ENCODE results near the gene KCTD21.
"Not testable (repeated sequence)": the region's sequence is repeated elsewhere in the genome, so short reads cannot be mapped to it uniquely, and the experiment has no call there.

KCTD21 gene

GRCh38 chr11:78179459-78180071 lies 8.9 kb downstream of the KCTD21 start:
- no peak for DNase-seq (ENCODE audit: low read depth in 2 of 3, low spot score in 2 of 3)

GRCh38 chr11:78177216-78177615 lies 11.2 kb downstream of the KCTD21 start:
- DNase-seq (ENCODE audit: low read depth in 2 of 3, low spot score in 2 of 3): no peak

- no peak for DNase-seq (ENCODE audit: low read depth in 2 of 3, low spot score in 2 of 3)
These were observed 11.8 kb downstream of the KCTD21 start for GRCh38 chr11:78176605-78177141.

- not testable (repeated sequence) for DNase-seq (ENCODE audit: low read depth in 2 of 3, low spot score in 2 of 3)
These were observed 12.6 kb downstream of the KCTD21 start for GRCh38 chr11:78175862-78176261.

- no peak for DNase-seq (ENCODE audit: low read depth in 2 of 3, low spot score in 2 of 3)
These were observed 16.5 kb downstream of the KCTD21 start for GRCh38 chr11:78171951-78172350.

GRCh38 chr11:78170874-78171549 lies 17.4 kb downstream of the KCTD21 start:
- DNase-seq (ENCODE audit: low read depth in 2 of 3, low spot score in 2 of 3): no peak

- DNase-seq (ENCODE audit: low read depth in 2 of 3, low spot score in 2 of 3): no peak
These were observed 18.0 kb downstream of the KCTD21 start for GRCh38 chr11:78170413-78170812.

GRCh38 chr11:78168539-78169477 lies 19.6 kb downstream of the KCTD21 start:
- no peak for DNase-seq (ENCODE audit: low read depth in 2 of 3, low spot score in 2 of 3)

- no peak for DNase-seq (ENCODE audit: low read depth in 2 of 3, low spot score in 2 of 3)
These were observed 21.5 kb downstream of the KCTD21 start for GRCh38 chr11:78166855-78167469.

GRCh38 chr11:78164471-78164870 lies 24.0 kb downstream of the KCTD21 start:
- DNase-seq (ENCODE audit: low read depth in 2 of 3, low spot score in 2 of 3): no peak

GRCh38 chr11:78163828-78164227 lies 24.6 kb downstream of the KCTD21 start:
- no peak for DNase-seq (ENCODE audit: low read depth in 2 of 3, low spot score in 2 of 3)

GRCh38 chr11:78161962-78162371 lies 26.5 kb downstream of the KCTD21 start:
- DNase-seq (ENCODE audit: low read depth in 2 of 3, low spot score in 2 of 3): no peak

- DNase-seq (ENCODE audit: low read depth in 2 of 3, low spot score in 2 of 3): no peak
These were observed 27.1 kb downstream of the KCTD21 start for GRCh38 chr11:78161346-78161745.

GRCh38 chr11:78160557-78160956 lies 27.9 kb downstream of the KCTD21 start:
- DNase-seq (ENCODE audit: low read depth in 2 of 3, low spot score in 2 of 3): no peak

- no peak for DNase-seq (ENCODE audit: low read depth in 2 of 3, low spot score in 2 of 3)
These were observed 29.3 kb downstream of the KCTD21 start for GRCh38 chr11:78158987-78159652.

GRCh38 chr11:78156127-78156844 lies 32.1 kb downstream of the KCTD21 start:
- no peak for DNase-seq (ENCODE audit: low read depth in 2 of 3, low spot score in 2 of 3)

- DNase-seq (ENCODE audit: low read depth in 2 of 3, low spot score in 2 of 3): no peak
These were observed 36.6 kb downstream of the KCTD21 start for GRCh38 chr11:78151804-78152203.

- DNase-seq (ENCODE audit: low read depth in 2 of 3, low spot score in 2 of 3): no peak
These were observed 37.7 kb downstream of the KCTD21 start for GRCh38 chr11:78150754-78151153.

- no peak for DNase-seq (ENCODE audit: low read depth in 2 of 3, low spot score in 2 of 3)
These were observed 38.1 kb downstream of the KCTD21 start for GRCh38 chr11:78150346-78150745.

GRCh38 chr11:78149646-78150045 lies 38.8 kb downstream of the KCTD21 start:
- no peak for DNase-seq (ENCODE audit: low read depth in 2 of 3, low spot score in 2 of 3)

Measured in activated CD8-positive, alpha-beta memory T cell treated with anti-CD3 and anti-CD28 coated beads for 48 hours (primary cell).